LNCAP (cell line): ENCODE results near the gene NR3C1.

ENCODE experiments used
- TF ChIP-seq, protein P1 (sequence below): fragments of 450-650 bp; IDR thresholded peaks from 2 replicates; pipeline ENCODE4 v1.5.1; 2017; ENCODE audit warnings: mild to moderate bottlenecking

NR3C1 gene

DNA sequence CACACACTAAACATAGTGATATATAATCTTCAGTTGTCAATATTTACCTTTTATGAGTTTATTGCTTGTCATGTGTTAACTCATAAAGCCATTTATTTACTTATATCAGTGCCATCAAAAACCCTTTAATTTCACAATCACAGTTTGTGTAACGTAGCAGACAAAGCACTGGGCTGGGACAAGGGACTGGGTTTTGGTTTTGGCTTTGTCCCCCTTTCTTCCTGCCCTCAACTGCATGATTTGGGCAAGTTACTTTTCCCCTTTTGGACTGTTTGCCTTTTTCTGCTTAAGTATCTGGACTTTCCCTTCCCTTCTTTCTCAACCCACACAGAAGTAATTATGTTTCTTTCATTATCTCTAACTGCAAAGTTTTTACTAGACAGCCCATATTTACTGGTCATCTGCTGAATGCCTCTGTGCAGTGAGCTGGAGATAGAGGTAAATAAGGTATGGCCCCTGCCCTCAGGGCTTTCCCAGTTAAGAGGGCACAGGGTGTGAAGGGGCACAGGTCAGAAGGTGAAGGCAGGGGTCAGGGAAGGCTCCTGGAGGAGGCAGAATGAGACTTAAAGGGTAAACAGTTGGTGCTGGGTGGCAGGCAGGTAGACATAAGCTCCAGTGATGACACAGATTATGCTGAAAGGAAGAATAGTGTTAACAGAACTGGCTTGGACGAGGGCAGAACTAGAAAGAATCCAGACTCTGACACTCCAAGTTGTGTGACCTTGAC lies 14.8 kb upstream of the NR3C1 start:
- TF ChIP-seq, protein P1, sequence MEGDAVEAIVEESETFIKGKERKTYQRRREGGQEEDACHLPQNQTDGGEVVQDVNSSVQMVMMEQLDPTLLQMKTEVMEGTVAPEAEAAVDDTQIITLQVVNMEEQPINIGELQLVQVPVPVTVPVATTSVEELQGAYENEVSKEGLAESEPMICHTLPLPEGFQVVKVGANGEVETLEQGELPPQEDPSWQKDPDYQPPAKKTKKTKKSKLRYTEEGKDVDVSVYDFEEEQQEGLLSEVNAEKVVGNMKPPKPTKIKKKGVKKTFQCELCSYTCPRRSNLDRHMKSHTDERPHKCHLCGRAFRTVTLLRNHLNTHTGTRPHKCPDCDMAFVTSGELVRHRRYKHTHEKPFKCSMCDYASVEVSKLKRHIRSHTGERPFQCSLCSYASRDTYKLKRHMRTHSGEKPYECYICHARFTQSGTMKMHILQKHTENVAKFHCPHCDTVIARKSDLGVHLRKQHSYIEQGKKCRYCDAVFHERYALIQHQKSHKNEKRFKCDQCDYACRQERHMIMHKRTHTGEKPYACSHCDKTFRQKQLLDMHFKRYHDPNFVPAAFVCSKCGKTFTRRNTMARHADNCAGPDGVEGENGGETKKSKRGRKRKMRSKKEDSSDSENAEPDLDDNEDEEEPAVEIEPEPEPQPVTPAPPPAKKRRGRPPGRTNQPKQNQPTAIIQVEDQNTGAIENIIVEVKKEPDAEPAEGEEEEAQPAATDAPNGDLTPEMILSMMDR = no peak

DNA sequence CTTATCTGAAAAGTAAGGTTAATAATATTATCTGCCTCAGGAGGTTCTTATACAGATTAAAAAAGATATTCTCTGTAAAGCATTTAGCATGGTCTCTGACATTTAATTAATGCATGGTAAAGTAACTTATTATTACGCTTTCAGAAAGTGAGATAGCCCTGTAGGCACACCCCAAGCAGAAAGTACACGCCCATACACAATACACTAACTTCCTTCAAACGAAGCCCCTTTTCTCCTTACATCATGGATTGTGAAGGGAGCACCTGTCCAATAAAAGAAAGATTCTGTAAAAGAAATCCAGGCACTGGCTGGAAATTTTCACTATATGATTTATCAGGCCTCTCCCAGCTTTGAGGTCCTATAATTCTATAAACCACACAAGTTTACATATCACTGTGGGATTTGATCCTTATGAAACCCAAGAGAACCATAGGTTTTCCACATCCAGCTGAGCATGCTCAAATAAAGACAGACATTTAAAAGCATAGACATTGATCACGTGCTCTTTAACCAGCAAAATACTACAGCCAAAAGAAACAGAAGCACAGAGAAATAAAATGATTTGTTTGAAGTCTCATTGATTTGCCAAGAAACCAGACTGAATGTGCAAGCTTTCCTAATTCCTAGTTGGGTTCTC lies 14.1 kb upstream of the NR3C1 start:
- TF ChIP-seq, protein P1 = no peak

DNA sequence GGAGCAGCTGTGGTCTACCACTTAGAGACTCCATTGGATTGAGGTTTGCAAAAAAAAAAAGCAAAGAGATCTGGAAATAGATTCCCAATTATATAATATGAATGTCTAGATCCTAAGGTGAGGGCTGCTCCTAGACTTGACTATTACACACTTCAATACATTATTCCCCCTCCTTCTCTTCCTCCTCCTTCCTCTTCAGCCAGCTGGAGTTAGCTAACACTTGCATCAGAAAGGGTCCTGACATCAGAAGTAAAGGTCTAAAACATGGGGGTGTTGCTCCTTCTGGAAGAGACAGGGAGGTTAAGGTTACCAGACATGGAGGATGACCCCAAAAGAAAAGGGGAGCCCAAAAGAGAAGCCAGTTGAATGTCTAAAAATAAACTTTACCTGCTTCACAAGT lies 12.9 kb upstream of the NR3C1 start:
- TF ChIP-seq, protein P1 = no peak

- TF ChIP-seq, protein P1 = no peak
Measured at GRCh38 chr5:143413958-143414669, 10.6 kb upstream of the NR3C1 start.

DNA sequence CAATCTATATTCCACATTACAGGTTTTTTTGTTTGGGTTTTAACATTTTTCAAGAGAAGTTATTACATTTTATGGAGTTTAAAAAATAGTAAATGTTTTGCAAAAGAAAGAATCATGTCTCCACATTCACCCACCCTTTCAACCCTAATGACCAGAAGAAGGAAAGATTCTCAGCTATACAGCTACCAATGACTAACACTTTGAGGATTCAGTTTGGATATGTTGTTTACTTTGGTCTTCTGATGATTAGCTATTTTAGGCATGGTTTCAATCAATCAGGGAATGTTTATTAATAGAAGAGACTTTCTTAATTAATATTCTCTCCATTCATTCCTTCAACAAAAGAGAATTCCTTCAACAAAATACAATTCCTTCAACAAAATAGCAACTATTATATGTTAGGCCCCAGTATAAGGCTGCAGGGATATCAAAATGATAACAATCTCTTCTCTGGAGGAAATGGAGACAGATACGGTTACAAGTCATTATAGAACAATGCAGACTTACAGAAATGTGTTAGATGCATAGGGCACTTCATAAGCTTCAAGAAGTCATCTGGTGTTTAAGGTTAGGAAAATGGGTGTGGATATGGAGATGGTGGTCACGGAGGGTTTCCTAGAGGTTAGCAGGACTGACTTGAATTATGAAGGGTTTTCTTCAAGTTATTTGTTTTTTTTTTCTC lies 9.3 kb upstream of the NR3C1 start:
- TF ChIP-seq, protein P1 = no peak

DNA sequence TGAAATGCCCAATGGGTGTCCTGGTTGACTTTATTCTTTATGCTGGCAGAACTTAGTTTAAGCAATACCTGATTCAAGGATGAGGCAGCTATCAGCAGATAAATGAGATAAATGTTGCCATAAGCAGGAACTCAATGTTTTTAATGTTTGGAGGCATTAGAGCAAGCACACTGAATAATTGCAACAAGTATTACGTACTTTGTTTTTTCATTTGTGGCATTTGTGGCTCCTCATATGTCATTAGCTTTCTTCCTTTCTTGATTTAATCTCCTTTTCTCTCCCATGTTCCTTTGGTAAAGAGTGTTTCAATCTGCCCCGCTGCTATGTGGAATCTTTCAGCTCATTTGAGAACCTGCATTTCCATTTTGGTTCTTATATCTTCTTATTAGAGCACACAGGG lies 6.4 kb upstream of the NR3C1 start:
- TF ChIP-seq, protein P1 = no peak

DNA sequence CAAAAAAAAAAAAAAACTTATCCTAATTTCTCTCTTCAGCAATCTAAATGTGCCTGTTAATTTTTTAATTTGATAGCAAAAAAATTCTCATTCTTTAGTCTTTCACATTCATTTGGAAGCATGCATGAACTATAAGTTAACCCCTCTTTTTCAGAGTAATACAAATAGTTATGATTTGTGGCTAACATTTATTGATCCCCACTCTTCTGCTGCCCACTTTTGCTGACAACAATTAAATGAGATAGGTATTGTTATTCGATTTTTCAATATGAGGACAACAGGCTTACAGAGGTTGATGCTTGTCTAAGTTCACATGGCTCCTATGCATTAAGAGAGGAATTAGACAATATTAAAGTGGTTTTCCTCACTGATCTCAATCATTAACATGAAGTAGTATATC lies 2.9 kb upstream of the NR3C1 start:
- TF ChIP-seq, protein P1 = no peak
